Daoy (cell line): ENCODE results near the gene IFI30. TPM values are rescaled to one million over a fixed set of nuclear protein-coding genes. Genes with fewer than 3 reads are reported as not detected.
A peak's percentile ranks its signal among the peaks of the same experiment; 100 is the strongest.

Experiments used
- DNase-seq: peaks from one replicate; pipeline ENCODE4 v3.0.0-alpha.2; 2015; ENCODE audit warnings: low read depth
- total RNA-seq: library from RNA; depleted of rRNA; stranded (reverse); fragments of >200 nt; shearing (Covaris generic); gene quantifications from 2 replicates; pipeline ENCODE4 v1.2.3, GENCODE V29; 2014; rRNA removed

Gene IFI30
- total RNA-seq = 17.8 and 20.2 TPM in 2 replicates

- DNase-seq = peak; percentile 63
Observed at GRCh38 chr19:18173572-18174288, at the start of gene IFI30. Gene IFI30, plus strand, starts transcription at chr19:18173813. Its CDS starts 29 bp downstream, at chr19:18173842.

- no peak for DNase-seq
Observed at GRCh38 chr19:18123819-18124218, 49.8 kb upstream of the IFI30 start.

GRCh38 chr19:18126097-18126496 lies 47.5 kb upstream of the IFI30 start:
- no peak for DNase-seq

- DNase-seq = peak; percentile 52
Observed at GRCh38 chr19:18128044-18128443, 45.6 kb upstream of the IFI30 start.

GRCh38 chr19:18128805-18129204 lies 44.8 kb upstream of the IFI30 start:
- no peak for DNase-seq

- DNase-seq = no peak
Observed at GRCh38 chr19:18130523-18131242, 42.9 kb upstream of the IFI30 start.

GRCh38 chr19:18131841-18132596 lies 41.6 kb upstream of the IFI30 start:
- DNase-seq = no peak

GRCh38 chr19:18135712-18136584 lies 37.7 kb upstream of the IFI30 start:
- no peak for DNase-seq

GRCh38 chr19:18137242-18137641 lies 36.4 kb upstream of the IFI30 start:
- no peak for DNase-seq

- DNase-seq = no peak
Observed at GRCh38 chr19:18137657-18138339, 35.8 kb upstream of the IFI30 start.

- DNase-seq = no peak
Observed at GRCh38 chr19:18140473-18140872, 33.1 kb upstream of the IFI30 start.

GRCh38 chr19:18141031-18141430 lies 32.6 kb upstream of the IFI30 start:
- DNase-seq = no peak

GRCh38 chr19:18143902-18144301 lies 29.7 kb upstream of the IFI30 start:
- no peak for DNase-seq

- no peak for DNase-seq
Observed at GRCh38 chr19:18144361-18144760, 29.3 kb upstream of the IFI30 start.

- DNase-seq = no peak
Observed at GRCh38 chr19:18144906-18145305, 28.7 kb upstream of the IFI30 start.

GRCh38 chr19:18145391-18145999 lies 28.1 kb upstream of the IFI30 start:
- DNase-seq = no peak

GRCh38 chr19:18147396-18147795 lies 26.2 kb upstream of the IFI30 start:
- no peak for DNase-seq

- no peak for DNase-seq
Observed at GRCh38 chr19:18149596-18149975, 24.0 kb upstream of the IFI30 start.

GRCh38 chr19:18150776-18151624 lies 22.6 kb upstream of the IFI30 start:
- DNase-seq = no peak

- DNase-seq = peak; percentile 98
Observed at GRCh38 chr19:18152442-18152816, 21.2 kb upstream of the IFI30 start.
